Activated T-cell treated with anti-CD3 and anti-CD28 coated beads, Interleukin-2, amount 50 U/mL, for 72 hours (primary cell): Measurements from ENCODE around the gene NPBWR2. TPM values are rescaled to one million over a fixed set of nuclear protein-coding genes. Genes with fewer than 3 reads are reported as not detected.

ENCODE experiments used
- ATAC-seq, 2 donors: fragments of 150-1000 bp; cut with Tn5 transposase; replicated peaks in 1 of 2; 2 replicates each; pipeline ENCODE4 v1.10.0; 2021; ENCODE audit warnings: moderate library complexity in 2 of 2, mild to moderate bottlenecking in 1 of 2
- DNase-seq, 2 donors: peaks; one replicate each; pipeline ENCODE4 v3.0.0; 2021 to 2022; ENCODE audit warnings: mixed read lengths in 1 of 2
- H3K27ac Mint-ChIP-seq: one replicate; pipeline ENCODE4 v1.8.0; 2022; ENCODE audit warnings: mild to moderate bottlenecking, moderate library complexity, mixed read lengths
- H3K27me3 Mint-ChIP-seq: one replicate; pipeline ENCODE4 v1.8.0; 2022; ENCODE audit warnings: low read depth, mixed read lengths
- H3K36me3 Mint-ChIP-seq, 2 donors: one replicate each; pipeline ENCODE4 v1.8.0; 2022; ENCODE audit warnings: mixed read lengths in 2 of 2, mild to moderate bottlenecking in 1 of 2; ENCODE audit not compliant: insufficient read depth in 2 of 2
- H3K4me1 Mint-ChIP-seq: one replicate; pipeline ENCODE4 v1.8.0; 2022; ENCODE audit warnings: low read depth, mixed read lengths
- H3K4me3 Mint-ChIP-seq, 2 donors: one replicate each; pipeline ENCODE4 v1.8.0; 2022; ENCODE audit warnings: mild to moderate bottlenecking in 2 of 2, mixed read lengths in 2 of 2, moderate library complexity in 2 of 2
- H3K9me3 Mint-ChIP-seq, 2 donors: one replicate each; pipeline ENCODE4 v1.8.0; 2022; ENCODE audit warnings: mixed read lengths in 2 of 2
- total RNA-seq, 2 donors: library from RNA; stranded (reverse); gene quantifications; one replicate each; pipeline ENCODE4 v1.2.3, GENCODE V29; 2022

Gene NPBWR2
- not detected for total RNA-seq

DNA sequence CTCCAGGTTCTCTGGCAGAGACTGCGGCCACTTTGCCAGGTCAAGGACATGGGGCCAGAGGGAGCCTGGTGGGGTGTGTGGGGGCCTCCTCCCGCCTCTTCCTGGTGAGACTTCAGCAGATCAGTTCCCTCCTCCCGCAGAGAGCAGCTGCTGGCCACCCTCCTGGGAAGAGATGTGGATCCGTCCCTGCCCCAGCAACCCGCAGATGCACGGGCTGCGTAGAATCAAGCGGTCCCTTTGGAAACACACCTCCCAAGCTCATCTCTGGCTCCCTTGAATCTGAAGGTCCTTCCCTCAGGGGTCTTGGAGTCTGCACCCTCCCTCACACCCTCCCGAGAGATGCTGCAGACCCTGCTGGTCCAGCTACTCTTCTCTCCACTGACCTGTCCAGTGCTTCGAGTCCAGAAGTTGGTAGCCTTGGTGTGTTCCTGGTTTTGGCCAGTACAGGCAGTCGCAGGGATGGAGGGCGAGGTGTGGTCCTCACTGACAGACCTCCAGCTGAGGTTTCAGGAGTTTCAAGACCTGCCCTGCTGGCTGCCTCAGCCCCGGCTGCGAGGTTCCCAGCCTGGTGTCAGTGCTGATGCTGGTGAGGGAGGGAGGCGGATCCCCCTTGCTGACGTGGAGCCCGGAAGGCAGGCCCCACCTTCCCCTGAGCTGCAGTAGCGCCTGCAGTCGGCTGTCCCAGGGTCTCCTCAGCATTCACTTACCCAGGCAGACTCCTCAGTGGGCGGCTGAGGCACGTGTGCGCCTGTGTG, at the start of gene NPBWR2:
Gene NPBWR2, minus strand, starts transcription at position 585 of the 755 bp plus-strand sequence. CDS start 734 bp downstream, outside the sequence.
- H3K36me3 Mint-ChIP-seq: no peaks in the 10 kb centered on the region
- H3K9me3 Mint-ChIP-seq: no peaks in the 10 kb centered on the region
- DNase-seq: no peak
- no peak within 1 kb of the TSS for H3K27ac Mint-ChIP-seq
- H3K27me3 Mint-ChIP-seq: peaks cover 14% of the 10 kb centered on the region
- H3K4me3 Mint-ChIP-seq: no peak within 1 kb of the TSS
- peak; percentile 36 to 52 for ATAC-seq
- H3K4me1 Mint-ChIP-seq: peaks cover 4% of the 10 kb centered on the region

- no peaks in the 10 kb centered on the region for H3K9me3 Mint-ChIP-seq
- no peak overlapping the region for H3K4me3 Mint-ChIP-seq
- DNase-seq: no peak
- H3K4me1 Mint-ChIP-seq: peaks cover under 1% of the 10 kb centered on the region
- H3K27me3 Mint-ChIP-seq: peaks cover 7% of the 10 kb centered on the region
- H3K27ac Mint-ChIP-seq: no peak overlapping the region
- no peaks in the 10 kb centered on the region for H3K36me3 Mint-ChIP-seq
- ATAC-seq: no peak
Measured at GRCh38 chr20:64156136-64156885, 48.9 kb upstream of the NPBWR2 start.

GRCh38 chr20:64155258-64156135, 48.1 kb upstream of the NPBWR2 start:
- Mint-ChIP-seq H3K9me3 (no peaks in the 10 kb centered on the region), H3K4me1 (no peaks in the 10 kb centered on the region), H3K4me3 (no peak overlapping the region), H3K36me3 (no peaks in the 10 kb centered on the region), H3K27me3 (peaks cover 6% of the 10 kb centered on the region), H3K27ac (no peak overlapping the region)
- no peak for ATAC-seq
- DNase-seq: no peak

DNA sequence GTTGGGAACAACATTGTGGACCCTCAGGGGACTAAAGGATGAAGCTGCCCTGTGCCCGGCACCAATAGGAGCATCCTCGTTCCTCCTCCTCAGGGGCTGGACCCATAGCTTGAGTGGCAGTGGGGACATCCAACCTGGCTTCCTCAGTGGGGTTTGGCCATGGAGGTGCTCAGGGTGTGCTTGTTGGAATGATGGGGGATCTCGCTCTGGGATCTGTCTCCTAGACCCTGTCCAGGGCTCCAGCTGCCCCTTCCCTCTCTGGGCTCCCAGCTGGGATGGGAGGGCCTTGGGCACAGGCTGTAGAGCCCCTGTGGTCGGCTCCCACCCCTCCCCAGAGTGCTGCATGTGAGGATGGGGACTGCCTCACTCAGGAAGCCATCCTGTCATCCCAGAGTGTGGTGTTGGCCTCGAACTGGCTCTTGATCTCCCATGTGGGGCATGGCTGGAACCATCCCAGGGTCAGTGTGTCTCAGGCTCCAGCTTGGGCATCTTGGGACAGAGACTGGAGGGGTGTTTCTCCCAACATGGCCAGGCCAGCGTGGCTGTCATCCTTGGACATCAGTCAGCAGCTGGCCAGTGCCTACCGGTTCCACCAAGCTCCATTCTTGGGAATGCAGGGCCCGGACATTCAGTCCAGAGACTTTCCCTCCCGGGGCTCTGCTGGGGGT, 47.4 kb upstream of the NPBWR2 start:
- Mint-ChIP-seq H3K4me3 (no peak overlapping the region), H3K4me1 (no peaks in the 10 kb centered on the region), H3K27me3 (peaks cover 6% of the 10 kb centered on the region), H3K9me3 (no peaks in the 10 kb centered on the region), H3K27ac (no peak overlapping the region), H3K36me3 (no peaks in the 10 kb centered on the region)
- ATAC-seq (no peak), DNase-seq (no peak)

- peaks cover 3% of the 10 kb centered on the region for H3K27me3 Mint-ChIP-seq
- H3K9me3 Mint-ChIP-seq: no peaks in the 10 kb centered on the region
- no peaks in the 10 kb centered on the region for H3K36me3 Mint-ChIP-seq
- DNase-seq: no peak
- no peaks in the 10 kb centered on the region for H3K4me1 Mint-ChIP-seq
- no peak overlapping the region for H3K4me3 Mint-ChIP-seq
- no peak for ATAC-seq
- no peak overlapping the region for H3K27ac Mint-ChIP-seq
Measured at GRCh38 chr20:64153861-64154589, 46.7 kb upstream of the NPBWR2 start.

DNA sequence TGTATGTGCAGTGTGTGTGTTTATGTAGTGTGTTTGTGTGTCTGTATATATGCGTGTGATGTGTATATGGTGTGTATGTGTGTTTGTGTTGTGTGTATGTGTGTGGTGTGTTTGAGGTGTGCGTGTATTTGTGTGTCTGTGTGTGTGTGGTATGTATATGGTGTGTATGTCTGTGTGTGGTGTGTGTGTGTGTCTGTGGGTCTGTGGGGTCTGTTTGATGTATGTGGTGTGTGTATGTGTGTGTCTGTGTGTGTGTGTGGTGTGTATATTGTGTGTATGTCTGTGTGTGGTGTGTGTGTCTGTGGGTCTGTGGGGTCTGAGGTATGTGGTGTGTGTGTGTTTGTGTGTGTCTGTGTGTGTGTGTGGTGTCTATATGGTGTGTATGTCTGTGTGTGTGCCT, 46.0 kb upstream of the NPBWR2 start:
- no peaks in the 10 kb centered on the region for H3K36me3 Mint-ChIP-seq
- ATAC-seq (no peak), DNase-seq (no peak)
- H3K27ac Mint-ChIP-seq: no peak overlapping the region
- H3K27me3 Mint-ChIP-seq: no peaks in the 10 kb centered on the region
- no peaks in the 10 kb centered on the region for H3K9me3 Mint-ChIP-seq
- H3K4me1 Mint-ChIP-seq: no peaks in the 10 kb centered on the region
- no peak overlapping the region for H3K4me3 Mint-ChIP-seq

DNA sequence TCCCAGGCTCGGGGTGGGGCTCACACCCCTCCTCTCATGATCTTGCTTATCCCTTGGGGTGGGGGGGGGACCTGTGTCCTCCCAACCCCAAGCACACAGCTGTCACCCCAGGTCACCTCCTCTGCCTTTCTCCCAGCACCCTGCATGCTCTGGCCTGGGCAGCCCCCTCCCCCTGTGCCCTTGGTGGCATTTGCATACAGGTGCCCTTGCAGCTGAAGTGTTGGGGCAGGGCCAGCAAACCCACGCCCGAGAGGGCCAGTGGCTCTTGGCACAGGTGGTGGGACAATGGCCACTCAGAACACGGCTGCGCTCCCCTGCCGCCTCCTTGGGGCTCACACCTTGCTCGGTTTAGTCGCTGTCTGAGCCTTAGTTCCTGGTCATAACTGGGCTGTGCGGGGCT, 45.5 kb upstream of the NPBWR2 start:
- Mint-ChIP-seq H3K27ac (no peak overlapping the region), H3K9me3 (no peaks in the 10 kb centered on the region), H3K4me1 (no peaks in the 10 kb centered on the region), H3K4me3 (no peak overlapping the region), H3K27me3 (no peaks in the 10 kb centered on the region), H3K36me3 (no peaks in the 10 kb centered on the region)
- DNase-seq (no peak), ATAC-seq (no peak)

- Mint-ChIP-seq H3K9me3 (no peaks in the 10 kb centered on the region), H3K36me3 (no peaks in the 10 kb centered on the region), H3K4me3 (no peak overlapping the region), H3K27me3 (no peaks in the 10 kb centered on the region), H3K4me1 (no peaks in the 10 kb centered on the region), H3K27ac (no peak overlapping the region)
- no peak for ATAC-seq
- DNase-seq: no peak
Measured at GRCh38 chr20:64151633-64152530, 44.5 kb upstream of the NPBWR2 start.

DNA sequence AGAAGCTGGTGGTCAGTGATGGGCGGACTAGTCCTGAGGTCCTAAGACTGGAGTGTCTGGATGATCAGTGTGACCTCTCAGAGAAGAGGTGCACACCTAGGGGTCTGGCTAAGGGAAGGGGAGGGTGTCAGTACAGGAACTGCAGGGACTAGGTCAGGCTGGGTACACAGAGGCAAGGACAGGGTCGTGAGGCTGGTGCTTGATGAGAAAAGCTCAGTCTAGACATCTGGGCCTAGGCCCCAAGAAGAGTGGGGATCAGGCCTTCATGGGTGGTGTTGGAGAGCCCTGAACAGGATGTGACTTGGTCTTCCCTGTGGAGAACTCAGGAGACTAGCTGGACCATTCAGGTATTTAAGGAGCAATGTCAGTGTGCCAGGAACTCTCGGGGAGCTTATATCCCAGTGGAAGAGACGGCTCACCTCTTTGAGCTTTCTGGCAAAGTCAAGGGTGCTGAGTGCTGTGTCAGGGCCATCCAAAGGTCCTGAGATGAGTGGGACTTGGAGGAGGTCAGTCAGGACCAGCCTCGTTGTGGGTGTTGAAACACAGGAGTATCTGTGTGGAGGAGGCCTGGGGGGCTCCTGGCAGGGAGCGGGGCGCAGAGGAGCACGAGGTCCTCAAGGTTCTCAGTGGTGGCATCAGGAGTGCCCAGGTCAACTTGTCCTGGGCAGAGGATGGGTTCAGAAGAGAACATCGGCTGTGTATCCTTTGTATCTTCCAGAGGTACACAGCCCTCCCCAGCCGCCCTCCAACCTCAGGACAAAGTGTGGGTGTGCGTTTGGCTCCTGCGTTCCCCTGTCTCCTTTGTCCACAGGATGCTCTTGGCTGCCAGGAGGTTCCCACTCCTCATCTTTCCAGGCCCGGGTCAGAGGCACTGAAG, 43.6 kb upstream of the NPBWR2 start:
- Mint-ChIP-seq H3K27ac (no peak overlapping the region), H3K36me3 (no peaks in the 10 kb centered on the region), H3K4me1 (no peaks in the 10 kb centered on the region), H3K27me3 (no peaks in the 10 kb centered on the region), H3K9me3 (no peaks in the 10 kb centered on the region), H3K4me3 (no peak overlapping the region)
- ATAC-seq (no peak), DNase-seq (no peak)

DNA sequence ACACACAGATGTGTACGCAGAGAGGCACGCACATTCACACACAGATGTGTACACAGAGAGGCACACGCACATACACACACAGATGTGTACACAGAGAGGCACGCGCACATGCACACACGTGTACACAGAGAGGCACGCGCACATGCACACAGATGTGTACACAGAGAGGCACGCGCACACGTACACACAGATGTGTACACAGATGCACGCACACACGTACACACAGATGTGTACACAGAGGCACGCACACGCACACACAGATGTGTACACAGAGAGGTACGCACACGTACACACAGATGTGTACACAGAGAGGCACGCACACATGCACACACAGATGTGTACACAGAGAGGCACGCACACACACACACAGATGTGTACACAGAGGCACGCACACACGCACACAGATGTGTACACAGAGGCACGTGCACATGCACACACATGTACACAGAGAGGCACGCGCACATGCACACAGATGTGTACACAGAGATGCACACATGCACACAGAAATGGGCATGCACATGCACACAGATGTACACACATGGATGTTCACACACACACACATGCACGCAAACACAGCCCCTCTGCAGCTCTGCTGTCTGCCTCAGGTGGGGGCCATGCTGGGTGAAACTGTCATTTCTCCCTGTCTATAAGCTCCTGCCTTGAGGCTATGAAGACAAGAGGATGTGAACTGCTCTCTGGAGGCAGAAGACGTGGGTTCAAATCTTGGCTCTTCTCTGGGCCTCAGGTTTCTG, 42.6 kb upstream of the NPBWR2 start:
- Mint-ChIP-seq H3K9me3 (peaks cover 0 to 4% of the 10 kb centered on the region in 2 donors), H3K27ac (no peak overlapping the region)
- DNase-seq: no peak

More for the DNA sequence above, 42.6 kb upstream of the NPBWR2 start:
- Mint-ChIP-seq H3K4me3 (no peak overlapping the region), H3K4me1 (no peaks in the 10 kb centered on the region), H3K27me3 (no peaks in the 10 kb centered on the region), H3K36me3 (peaks cover 2 to 6% of the 10 kb centered on the region in 2 donors)
- no peak for ATAC-seq
